GM12801 (cell line): ENCODE data around the gene UBE2I.

Source experiments
- TF ChIP-seq, protein P1 (sequence below): IDR thresholded peaks from one replicate; pipeline ENCODE4 v1.5.1; 2011; ENCODE audit warnings: control low read depth; ENCODE audit not compliant: insufficient read length; ENCODE audit errors: extremely low read depth

The UBE2I gene

DNA sequence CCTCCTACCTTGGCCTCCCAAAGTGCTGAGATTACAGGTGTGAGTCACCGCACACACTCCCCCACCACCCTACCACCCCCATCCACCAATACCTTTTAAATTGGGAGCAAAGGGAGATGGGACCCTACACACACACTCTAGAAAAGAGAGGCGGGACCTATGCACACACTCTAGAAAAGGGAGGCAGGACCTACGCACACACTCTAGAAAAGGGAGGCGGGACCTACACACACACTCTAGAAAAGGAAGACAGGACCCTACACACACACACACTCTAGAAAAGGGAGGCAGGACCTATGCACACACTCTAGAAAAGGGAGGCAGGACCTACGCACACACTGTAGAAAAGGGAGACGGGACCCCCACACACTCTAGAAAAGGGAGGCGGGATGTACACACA lies 34.7 kb upstream of the UBE2I start:
- TF ChIP-seq, protein P1, sequence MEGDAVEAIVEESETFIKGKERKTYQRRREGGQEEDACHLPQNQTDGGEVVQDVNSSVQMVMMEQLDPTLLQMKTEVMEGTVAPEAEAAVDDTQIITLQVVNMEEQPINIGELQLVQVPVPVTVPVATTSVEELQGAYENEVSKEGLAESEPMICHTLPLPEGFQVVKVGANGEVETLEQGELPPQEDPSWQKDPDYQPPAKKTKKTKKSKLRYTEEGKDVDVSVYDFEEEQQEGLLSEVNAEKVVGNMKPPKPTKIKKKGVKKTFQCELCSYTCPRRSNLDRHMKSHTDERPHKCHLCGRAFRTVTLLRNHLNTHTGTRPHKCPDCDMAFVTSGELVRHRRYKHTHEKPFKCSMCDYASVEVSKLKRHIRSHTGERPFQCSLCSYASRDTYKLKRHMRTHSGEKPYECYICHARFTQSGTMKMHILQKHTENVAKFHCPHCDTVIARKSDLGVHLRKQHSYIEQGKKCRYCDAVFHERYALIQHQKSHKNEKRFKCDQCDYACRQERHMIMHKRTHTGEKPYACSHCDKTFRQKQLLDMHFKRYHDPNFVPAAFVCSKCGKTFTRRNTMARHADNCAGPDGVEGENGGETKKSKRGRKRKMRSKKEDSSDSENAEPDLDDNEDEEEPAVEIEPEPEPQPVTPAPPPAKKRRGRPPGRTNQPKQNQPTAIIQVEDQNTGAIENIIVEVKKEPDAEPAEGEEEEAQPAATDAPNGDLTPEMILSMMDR, result no peak

DNA sequence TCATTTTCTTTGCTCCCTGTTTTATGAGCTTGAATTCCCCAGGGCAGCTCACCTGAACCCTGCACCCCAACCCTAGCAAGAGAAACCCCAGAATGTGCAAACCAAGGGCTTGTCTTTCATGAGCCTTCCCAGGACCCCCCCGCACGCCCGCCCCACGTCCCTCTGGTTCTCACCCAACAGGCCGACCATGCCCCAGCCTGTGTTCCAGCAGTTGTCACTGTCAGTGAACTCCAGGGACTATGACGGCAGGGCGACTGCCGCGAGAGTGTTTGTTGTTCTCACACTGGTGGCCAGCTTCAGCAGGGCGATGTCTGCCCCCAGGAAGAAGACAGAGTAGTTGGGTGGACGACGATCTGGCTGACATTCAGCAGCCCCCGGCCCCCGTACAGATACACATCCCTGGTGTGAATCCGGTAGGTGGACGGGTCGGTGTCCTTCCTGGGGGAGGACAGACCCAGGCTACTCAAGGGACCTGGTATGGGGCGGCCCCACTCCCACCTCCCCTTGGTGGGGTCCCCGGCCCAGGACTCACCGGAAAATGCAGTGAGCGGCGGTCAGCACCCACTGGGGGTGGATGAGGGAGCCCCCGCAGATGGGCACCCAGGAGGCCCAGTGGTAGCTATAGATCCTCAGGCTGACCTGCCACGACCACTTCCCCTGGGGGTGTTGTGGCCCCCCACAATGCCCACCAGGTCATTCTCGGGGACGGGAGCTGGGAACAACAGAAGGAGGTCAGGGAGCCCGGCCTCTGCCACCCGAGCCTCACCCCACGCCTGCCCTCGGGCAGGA lies 33.5 kb upstream of the UBE2I start:
- TF ChIP-seq, protein P1, result no peak

DNA sequence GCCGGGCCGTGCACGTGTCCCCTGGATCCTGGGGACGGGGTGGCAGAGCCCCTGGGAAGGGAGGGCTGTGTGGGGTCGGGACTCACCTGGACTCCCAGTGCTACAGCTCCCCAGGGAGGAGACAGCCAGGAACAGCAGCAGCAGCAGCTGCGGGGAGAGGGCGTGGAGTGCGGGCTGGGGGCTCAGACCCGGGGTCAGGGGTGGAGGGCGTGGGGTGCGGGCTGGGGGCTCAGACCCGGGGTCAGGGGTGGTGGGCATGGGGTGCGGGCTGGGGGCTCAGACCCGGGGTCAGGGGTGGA lies 32.9 kb upstream of the UBE2I start:
- TF ChIP-seq, protein P1, result no peak

DNA sequence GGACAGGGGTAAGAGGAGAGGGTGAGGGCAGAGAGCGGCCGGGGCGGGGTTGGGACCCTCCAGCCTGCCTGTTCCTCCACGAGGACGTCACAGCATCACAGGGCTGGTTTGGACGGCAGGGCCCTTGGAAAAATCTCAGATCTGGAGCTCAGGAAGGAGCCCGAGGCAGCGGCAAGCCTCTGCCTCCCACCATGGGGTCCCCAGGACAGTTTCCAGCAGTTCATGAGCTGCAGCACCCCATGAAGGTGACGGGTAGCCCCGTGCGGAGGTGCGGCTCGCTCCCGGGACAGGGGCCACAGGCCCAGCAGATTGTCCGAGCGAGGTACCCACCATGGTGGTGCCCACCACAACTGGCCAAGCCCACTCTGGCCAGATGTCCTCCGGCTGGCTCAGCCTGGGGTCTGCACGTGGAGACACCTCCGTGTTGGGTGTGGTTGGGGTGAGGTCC lies 32.3 kb upstream of the UBE2I start:
- TF ChIP-seq, protein P1, result no peak

DNA sequence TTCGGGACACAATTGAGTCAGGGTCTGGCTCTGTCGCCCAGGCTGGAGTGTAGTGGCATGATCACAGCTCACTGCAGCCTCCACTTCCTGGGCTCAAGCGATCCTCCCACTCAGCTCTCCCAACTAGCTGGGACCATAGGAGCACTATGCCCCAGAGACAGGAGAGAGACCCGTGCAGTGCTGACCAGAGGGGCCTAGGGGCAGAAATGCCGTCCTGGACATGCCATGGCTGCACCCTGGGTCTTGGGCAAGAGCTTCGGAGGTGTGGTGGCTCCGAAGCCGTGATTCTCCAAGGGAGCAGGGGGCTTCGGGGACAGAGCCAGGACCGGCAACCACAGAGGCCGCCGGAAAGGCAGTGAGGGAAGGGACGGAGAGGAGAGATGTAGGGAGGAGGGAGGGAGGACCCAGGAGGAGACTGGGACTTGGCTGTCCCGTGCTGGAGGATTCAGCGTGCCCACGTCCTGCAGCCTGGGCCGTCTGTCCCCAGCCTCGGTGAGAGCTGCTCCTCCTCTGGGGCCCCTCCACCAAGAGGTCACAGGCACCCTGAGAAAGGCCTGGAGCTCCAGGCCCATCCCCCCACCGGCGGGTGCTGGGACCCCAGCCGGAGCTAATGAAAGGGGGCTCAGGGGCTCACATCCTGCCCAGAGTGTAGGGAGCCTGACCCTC lies 31.7 kb upstream of the UBE2I start:
- TF ChIP-seq, protein P1, result no peak

DNA sequence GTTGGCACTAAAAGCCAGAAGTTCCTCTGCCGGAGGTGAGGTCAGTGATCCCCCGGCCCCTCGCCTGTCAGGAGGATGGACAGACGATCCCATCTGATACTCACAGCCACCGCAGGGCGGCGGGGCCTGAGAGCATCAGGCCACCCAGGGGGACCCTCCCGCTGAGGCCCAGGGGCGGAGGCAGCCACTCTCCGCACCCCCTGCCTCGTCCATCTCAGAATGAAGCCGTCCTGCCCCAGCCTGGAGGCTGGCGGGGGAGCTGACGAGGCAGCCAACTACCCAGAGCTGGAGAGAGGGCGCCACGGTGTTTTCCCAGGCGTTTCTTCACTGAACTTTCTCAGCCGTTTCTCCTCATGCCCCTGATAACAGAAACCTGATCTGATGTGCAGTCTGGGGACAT lies 31.0 kb upstream of the UBE2I start:
- TF ChIP-seq, protein P1, result no peak

DNA sequence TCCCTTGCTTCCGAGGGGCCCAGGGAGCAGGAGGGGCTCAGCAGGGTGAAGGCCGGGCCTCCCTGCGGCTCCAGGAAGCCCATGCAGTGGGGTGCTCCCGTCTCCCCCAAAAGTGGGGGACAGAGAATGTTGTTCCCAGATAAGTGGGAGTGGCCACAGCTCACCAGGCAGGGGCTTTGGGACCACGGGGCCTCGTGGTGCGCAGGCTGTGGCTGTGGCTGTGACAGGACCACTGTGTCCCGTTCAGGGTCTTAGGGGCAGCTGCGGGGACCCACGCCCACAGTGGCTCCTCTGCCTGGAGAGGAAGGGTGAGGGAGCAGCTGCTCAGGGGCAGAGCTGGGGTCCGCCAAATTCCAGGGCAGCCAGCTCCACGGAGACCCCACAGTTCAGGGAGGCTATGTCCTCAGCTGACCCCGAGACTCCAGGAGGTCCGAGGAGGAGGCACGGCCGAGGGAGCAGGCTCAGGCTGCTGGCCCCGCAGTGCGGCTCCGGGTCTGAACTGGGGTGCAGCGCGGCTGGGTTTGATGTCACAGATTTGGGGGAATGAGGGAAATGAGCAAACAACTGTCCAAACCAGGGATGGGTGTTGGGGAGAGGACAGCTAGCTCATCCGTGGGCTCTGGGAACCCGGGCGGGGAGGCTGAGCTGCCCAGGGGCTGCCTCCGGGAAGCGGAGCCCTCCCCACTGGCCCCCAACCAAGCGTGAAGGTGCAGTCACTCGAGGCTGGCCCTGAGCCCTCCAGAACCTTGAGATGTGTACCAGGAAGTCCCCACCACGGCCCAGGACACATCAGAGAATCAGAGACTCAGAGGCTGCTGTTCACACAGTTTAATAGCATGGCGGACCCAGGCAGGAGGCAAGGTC lies 30.1 kb upstream of the UBE2I start:
- TF ChIP-seq, protein P1, result no peak
